Vagina (tissue), 2 donors: ENCODE measurements around the gene SERPINA9.

Experiments
- CTCF ChIP-seq, 3 experiments: fragments of 450-650 bp in 2 of 3; fragments of 200-600 bp in 1 of 3; sonication (generic) in 1 of 3; IDR thresholded peaks; one replicate each; pipeline ENCODE4 v1.5.1; 2017 to 2019; ENCODE audit warnings: antibody characterized with exemption in 3 of 3, mild to moderate bottlenecking in 2 of 3, moderate library complexity in 2 of 3
- POLR2AphosphoS5 ChIP-seq, 2 donors: sonication (generic); formaldehyde crosslinking; IDR thresholded peaks; one replicate each; pipeline ENCODE4 v1.9.0; 2017; ENCODE audit warnings: antibody characterized with exemption in 2 of 2, mild to moderate bottlenecking in 2 of 2, low read depth in 1 of 2; ENCODE audit not compliant: insufficient read depth in 1 of 2

- TF ChIP-seq CTCF (IDR thresholded peaks at IDR 0.05) (no peak), POLR2AphosphoS5 (IDR thresholded peaks at IDR 0.05; ENCODE audit: insufficient read depth in 1 of 2, low read depth in 1 of 2) (no peak)
Observed at GRCh38 chr14:94478420-94478819, 2.4 kb upstream of the SERPINA9 start.
